Fibroblast of skin of left biceps (primary cell): ENCODE measurements around the gene CPEB1.
"Not testable (repeated sequence)": the region's sequence is repeated elsewhere in the genome, so short reads cannot be mapped to it uniquely, and the experiment has no call there.

Experiments
- DNase-seq, 2 experiments: peaks; one replicate each; pipeline ENCODE4 v3.0.0-alpha.2; 2013; ENCODE audit warnings: low read depth in 2 of 2

The CPEB1 gene

DNA sequence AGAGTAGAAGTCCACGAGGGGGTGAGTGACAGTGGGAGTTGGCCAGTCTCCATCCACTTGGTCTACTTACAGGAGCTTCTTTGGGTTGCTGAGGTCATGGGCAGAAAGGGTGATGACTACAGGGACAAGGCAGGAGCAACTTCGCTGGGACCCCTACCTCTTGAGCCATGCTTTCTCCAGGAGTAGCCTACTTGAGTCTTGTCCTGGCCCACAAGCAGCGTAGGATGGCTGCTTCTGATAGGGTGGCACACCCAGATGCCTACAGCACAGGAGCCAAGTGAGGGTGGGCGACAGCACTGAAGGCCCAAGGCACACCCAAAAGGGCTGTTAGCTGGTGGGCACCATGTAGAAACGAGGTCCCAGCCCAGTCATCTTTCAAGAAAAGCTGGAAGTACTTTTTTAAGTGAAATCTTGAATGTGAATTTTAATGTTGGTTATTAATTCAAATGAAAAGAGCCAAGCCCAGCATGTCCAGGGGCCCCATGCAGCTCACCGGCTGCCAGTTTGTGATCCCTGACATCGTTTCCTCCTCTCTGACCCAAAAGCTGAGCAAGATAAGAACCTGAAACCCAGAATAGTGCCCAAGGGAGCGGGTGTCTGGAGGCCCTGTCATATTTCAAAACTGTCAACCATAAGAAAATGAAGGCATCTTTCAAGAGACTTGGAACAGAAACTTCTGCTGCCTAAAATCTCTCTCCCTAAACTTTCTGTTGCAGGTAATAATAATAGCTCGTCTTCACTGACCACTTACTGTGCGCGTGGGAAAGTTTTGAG is 2.2 kb upstream of the CPEB1 start:
- no peak for DNase-seq

DNA sequence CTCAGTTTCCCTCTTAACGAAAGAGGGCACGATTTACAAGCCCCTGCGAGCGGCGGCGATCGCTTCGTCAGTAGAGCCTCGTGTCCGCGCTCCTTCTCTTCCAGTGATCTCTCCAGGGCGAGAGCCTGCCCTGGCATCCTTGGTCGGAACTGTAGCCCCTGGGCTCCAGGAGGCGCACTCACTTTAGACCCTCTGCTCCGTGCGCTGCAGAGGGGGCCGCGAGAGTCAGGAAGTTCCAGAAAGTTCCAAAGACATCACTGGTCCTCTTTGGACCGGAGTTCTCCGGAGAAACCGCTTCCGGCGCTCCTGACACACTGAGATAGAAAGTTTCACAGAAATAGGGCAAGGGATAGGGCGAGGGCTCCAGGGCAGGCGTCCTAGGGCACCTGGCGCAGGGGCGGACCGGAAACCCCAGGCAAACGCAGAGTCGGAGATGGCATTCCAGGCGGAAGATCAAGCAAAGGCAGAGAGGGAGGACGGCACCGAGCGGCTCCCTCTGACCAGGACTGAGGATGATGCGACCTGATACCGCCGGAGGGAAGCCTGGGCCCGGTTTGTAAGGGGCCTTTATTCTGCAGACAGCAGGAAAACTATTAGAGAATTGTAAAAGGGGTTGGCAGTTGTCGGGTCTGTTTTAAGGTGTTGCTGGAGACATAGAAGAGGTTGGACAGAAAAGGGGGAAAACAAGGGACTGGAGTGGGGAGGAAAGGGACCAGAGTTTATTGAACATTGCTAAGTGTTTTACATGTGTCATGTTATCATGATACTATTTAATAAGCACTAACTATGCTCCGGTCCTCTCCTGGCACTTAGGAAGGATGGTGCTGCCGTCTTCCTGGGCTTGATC is 1.3 kb upstream of the CPEB1 start:
- no peak for DNase-seq

- DNase-seq, result no peak
Observed at GRCh38 chr15:82647835-82648256, 683 bp upstream of the CPEB1 start.

- no peak for DNase-seq
Observed at GRCh38 chr15:82646250-82647044, 716 bp downstream of the CPEB1 start.

GRCh38 chr15:82644967-82645852 is 2.0 kb downstream of the CPEB1 start:
- DNase-seq, result not testable (repeated sequence)

GRCh38 chr15:82643992-82644391 is 3.2 kb downstream of the CPEB1 start:
- no peak for DNase-seq

DNA sequence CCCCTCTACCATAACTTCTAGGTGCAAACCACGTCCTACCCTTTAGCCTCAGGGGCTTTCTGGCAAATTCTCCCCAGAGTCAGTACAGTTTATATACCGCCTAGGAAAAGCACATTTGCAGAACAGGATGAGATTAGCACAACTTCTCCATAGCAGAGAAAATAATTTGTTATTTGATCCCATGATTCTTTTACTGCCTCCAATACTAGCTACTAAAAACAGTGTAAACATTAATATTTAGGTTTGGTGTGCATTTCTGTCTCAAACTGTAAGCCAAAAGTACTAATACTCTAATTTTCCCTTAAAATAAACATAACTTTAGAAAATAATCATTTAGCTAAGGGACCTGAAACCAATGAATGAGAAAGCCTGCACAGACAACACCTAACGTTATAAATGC is 4.5 kb downstream of the CPEB1 start:
- DNase-seq, result no peak

DNA sequence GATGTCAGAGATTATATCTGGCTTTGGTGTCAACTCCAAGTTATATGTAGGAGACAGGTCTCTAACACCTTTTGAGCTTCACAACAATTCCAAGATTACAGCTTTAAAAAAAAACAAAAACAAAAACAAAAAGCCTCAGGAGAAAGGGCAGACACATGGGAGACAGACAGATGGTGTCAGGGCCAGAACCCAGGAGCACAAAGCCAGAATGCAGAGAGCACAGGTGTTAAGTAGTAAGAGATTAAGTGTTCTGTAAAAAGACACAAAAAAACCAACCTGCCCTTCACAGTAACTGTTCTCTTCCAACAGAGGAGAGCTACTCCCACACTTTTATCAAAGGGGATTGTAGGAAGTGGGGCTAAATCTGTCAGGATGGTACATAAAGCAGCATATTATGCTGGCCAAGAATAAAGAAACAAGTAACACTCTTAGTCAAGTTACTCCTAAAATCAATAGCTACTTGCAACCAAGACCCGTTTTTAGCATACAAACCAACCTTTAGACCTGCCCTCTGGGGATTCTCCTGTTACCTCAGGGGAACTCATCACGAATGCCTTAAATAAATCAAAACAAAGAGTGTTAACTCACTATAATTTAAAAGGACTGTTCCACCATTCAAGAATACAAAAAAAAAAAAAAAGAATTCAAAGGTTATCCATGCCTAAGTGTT is 5.9 kb downstream of the CPEB1 start:
- no peak for DNase-seq

GRCh38 chr15:82640672-82641071 is 6.5 kb downstream of the CPEB1 start:
- DNase-seq, result no peak

DNA sequence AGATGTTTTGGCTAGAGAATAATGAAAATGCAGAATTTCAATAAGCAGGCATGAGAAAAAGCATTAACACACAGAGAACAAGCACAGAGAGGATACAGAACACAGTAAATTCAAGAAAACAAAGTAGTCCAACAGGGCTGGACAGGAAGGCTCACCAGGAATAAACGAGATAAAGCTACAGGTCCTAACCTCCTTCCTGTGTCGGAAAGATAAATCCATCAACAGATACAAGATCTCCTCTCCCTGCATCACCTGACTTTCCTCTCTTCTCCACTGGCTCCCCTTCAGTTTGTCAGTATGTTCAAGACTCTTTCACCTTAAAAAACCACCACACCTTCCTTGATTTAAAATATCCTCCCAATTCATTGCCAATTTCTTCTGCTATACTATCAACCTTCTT is 11.4 kb downstream of the CPEB1 start:
- no peak for DNase-seq

- DNase-seq, result no peak
Observed at GRCh38 chr15:82630033-82630432, 17.1 kb downstream of the CPEB1 start.

DNA sequence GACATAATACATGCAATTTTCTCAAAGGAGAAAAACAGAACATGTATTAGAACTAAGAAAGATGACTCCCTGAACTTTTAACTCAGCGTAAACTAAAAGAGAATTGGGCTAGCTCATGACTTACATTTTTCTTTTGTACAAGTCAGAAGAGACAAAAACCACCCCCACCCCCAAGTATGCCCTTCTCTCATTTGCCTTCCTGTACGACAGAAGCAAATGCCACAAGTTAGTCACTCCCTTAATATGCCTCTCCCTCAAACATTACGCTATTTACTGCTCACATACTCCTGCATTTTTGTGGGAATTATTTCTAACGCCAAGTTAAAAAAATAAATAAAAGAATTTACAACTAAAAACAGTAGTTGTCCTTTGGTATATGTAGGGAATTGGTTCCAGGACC is 22.0 kb downstream of the CPEB1 start:
- no peak for DNase-seq

GRCh38 chr15:82624438-82624837 is 22.7 kb downstream of the CPEB1 start:
- DNase-seq, result no peak

DNA sequence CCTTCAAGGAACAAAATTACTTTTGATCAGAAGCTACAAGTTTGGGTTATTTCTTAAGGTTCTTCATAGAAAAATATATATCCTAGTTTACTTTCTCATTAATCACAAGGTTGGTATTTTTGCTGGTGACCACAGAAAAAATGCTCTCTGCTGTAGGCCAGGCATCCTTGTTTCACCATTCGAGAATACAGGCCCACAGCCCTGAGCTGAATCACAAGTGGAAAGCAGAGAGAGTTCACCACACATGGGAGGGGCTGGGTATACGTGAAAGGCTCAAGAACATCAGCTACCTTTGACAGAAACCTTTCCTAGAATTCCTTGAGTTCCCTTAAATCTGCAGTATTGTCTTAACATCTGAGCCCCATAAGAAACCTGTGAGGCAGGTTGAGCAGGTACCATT is 23.2 kb downstream of the CPEB1 start:
- no peak for DNase-seq

- DNase-seq, result no peak
Observed at GRCh38 chr15:82621970-82622369, 25.2 kb downstream of the CPEB1 start.

- DNase-seq, result no peak
Observed at GRCh38 chr15:82613747-82614146, 33.4 kb downstream of the CPEB1 start.

DNA sequence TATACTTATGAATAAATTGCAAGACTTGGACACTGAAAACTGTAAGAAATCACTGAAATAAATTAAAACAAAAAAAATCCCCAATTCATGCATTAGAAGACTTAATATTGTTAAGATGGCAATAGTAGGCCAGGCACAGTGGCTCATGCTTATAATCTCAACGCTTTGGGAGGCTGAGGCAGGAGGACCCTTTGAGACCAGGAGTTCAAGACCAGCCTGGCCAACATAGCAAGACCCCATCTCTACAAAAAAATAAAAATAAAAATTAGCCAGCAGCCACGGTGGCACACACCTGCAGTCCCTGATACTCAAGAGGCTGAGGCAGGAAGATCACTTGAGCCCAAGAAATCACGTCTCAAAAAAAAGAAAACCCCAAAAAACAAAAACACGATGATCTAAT is 35.8 kb downstream of the CPEB1 start:
- no peak for DNase-seq

DNA sequence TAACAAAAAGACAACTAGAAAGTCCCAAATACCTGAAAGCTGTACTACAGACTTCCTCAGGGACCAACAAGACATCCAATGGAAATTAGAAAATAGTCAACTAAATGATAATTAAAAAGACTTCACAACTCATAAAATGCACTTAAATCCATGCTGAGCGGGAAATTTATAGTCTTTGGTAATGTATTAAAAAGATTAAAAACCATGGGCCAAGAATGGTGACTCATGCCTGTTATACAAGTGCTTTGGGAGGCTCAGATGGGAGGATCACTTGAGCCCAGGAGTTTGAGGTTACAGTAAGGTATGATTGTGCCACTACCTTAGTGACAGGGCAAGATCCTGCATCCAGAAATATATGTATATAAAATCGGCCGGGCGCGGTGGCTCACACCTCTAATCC is 45.0 kb downstream of the CPEB1 start:
- DNase-seq, result no peak

GRCh38 chr15:82599862-82600261 is 47.3 kb downstream of the CPEB1 start:
- no peak for DNase-seq

GRCh38 chr15:82597815-82598214 is 49.3 kb downstream of the CPEB1 start:
- no peak for DNase-seq

GRCh38 chr15:82595766-82596165 is 51.4 kb downstream of the CPEB1 start:
- no peak for DNase-seq
